ENCODE data around the gene MAST1. TPM values are rescaled to one million over a fixed set of nuclear protein-coding genes. Genes with fewer than 3 reads are reported as not detected.

The MAST1 gene
- polyA plus RNA-seq, 2 of the 4 experiments (the other 2 are of a cell fraction): 1.4 to 2.2 TPM

- TF ChIP-seq ATOH8 (CRISPR knock-in tag; IDR thresholded peaks at IDR 0.05; ENCODE audit: low read depth): no peak
Measured at GRCh38 chr19:12838886-12839756, 806 bp downstream of the MAST1 start (continued).

GRCh38 chr19:12840091-12841079 is 2.1 kb downstream of the MAST1 start:
- no peak overlapping the region for H3K4me2 ChIP-seq
- H3K4me1 ChIP-seq: peaks cover 6% of the 10 kb centered on the region; the same call in 1 of the 3 replicates
- H3K9me3 ChIP-seq: no peaks in the 10 kb centered on the region
- ChIA-PET CTCF (no interaction called here), POLR2A (no interaction called here)
- DNase-seq (ENCODE audit: low read depth in 1 of 2, low spot score in 1 of 2): peak in 1 of 2 experiments; percentile 80
- peak in 1 of 2 experiments; percentile 52; a peak in 3 of 6 replicates for ATAC-seq
- H3K4me3 ChIP-seq: no peak overlapping the region
- 54% methylated on average over 36 of the region's 43 CpGs for WGBS (ENCODE audit: missing lambda C conversion rate)
- TF ChIP-seq ATOH8 (CRISPR knock-in tag; IDR thresholded peaks at IDR 0.05; ENCODE audit: low read depth): no peak
- no peak for TF ChIP-seq HOXB13 (CRISPR knock-in tag; IDR thresholded peaks at IDR 0.05; ENCODE audit: low read depth)
- TF ChIP-seq HEYL (CRISPR knock-in tag; IDR thresholded peaks at IDR 0.05): no peak
- no peak for TF ChIP-seq JUN (IDR thresholded peaks at IDR 0.05)
- TF ChIP-seq RNF2 (IDR thresholded peaks at IDR 0.05; ENCODE audit: borderline replicate concordance, low read depth): no peak
- no peak for TF ChIP-seq MYC (IDR thresholded peaks at IDR 0.05; ENCODE audit: borderline replicate concordance, low read length)
- no peak for TF ChIP-seq CBX2 (IDR thresholded peaks at IDR 0.05; ENCODE audit: borderline replicate concordance, low read depth)
- no peak for TF ChIP-seq ELK1 (IDR thresholded peaks at IDR 0.05; ENCODE audit: low read depth, low read length)
- no peak for TF ChIP-seq SREBF2 (IDR thresholded peaks at IDR 0.05)
- no peak for TF ChIP-seq HOXB5 (CRISPR knock-in tag; IDR thresholded peaks at IDR 0.05)
- TF ChIP-seq HMGXB4 (CRISPR knock-in tag; IDR thresholded peaks at IDR 0.05; ENCODE audit: borderline replicate concordance): no peak
- no peak for TF ChIP-seq FOXS1 (CRISPR knock-in tag; IDR thresholded peaks at IDR 0.05)
- TF ChIP-seq RCOR1 (IDR thresholded peaks at IDR 0.05; ENCODE audit: low read depth, low read length): no peak
- no peak for TF ChIP-seq MAX (IDR thresholded peaks at IDR 0.05)
- no peak for TF ChIP-seq KDM5A (IDR thresholded peaks at IDR 0.05)
- no peak for TF ChIP-seq EP300 (IDR thresholded peaks at IDR 0.05)
- no peak for TF ChIP-seq GATA3 (IDR thresholded peaks at IDR 0.05; ENCODE audit: borderline replicate concordance)
- no peak for TF ChIP-seq MAFK (IDR thresholded peaks at IDR 0.05; ENCODE audit: partially characterized antibody)
- no peak for TF ChIP-seq JUNB (IDR thresholded peaks at IDR 0.05)
- H3K27ac ChIP-seq: no peak overlapping the region
- FAIRE-seq: no peak

Measured in A549 (cell line).